Measurements from ENCODE around the gene CALML6.
"Not testable (repeated sequence)": the region's sequence is repeated elsewhere in the genome, so short reads cannot be mapped to it uniquely, and the experiment has no call there.

The CALML6 gene

DNA sequence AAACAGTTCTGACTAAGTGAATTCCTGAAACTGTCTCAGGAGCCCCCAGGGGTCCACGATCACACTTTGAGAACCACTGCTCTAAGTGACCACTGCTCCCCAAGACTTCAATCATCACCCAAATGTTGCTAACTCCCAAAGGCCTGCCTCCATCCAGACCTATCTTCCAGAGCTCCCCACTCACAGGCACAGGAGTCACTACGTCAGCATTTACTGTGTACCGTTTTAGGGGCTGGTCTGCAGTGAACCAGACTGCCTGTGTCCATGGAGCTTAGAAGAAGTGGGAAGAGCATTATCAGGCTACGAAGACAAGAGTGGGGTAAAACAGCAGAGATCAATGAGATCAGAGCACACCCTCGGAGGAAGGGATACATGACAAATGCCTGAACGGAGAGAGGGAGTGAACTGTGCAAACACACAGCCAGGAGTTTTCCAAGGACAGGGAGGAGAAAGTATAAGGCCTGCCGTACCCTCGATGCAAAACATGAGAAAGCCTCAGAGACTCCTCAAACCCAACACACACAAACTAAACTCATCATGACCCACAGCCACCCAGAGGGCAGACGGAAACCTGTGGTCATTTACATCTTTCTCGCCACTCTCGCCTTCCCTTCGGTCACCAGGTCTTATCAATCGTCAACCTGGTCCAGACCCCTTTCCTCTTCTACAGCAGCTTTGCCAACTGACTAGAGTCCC lies 34.3 kb upstream of the CALML6 start:
- TF ChIP-seq, protein P1, sequence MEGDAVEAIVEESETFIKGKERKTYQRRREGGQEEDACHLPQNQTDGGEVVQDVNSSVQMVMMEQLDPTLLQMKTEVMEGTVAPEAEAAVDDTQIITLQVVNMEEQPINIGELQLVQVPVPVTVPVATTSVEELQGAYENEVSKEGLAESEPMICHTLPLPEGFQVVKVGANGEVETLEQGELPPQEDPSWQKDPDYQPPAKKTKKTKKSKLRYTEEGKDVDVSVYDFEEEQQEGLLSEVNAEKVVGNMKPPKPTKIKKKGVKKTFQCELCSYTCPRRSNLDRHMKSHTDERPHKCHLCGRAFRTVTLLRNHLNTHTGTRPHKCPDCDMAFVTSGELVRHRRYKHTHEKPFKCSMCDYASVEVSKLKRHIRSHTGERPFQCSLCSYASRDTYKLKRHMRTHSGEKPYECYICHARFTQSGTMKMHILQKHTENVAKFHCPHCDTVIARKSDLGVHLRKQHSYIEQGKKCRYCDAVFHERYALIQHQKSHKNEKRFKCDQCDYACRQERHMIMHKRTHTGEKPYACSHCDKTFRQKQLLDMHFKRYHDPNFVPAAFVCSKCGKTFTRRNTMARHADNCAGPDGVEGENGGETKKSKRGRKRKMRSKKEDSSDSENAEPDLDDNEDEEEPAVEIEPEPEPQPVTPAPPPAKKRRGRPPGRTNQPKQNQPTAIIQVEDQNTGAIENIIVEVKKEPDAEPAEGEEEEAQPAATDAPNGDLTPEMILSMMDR (IDR thresholded peaks at IDR 0.05; ENCODE audit: insufficient read depth, low read length, poor library complexity, severe bottlenecking): no peak
- H3K36me3 ChIP-seq (ENCODE audit: control insufficient read depth, insufficient read depth, low read length): peaks cover 7% of the 10 kb centered on the region
- H3K4me3 ChIP-seq (replicated peaks; ENCODE audit: low read depth, low read length): no peak overlapping the region
- H3K27me3 ChIP-seq (replicated peaks; ENCODE audit: control insufficient read depth, insufficient read depth, low read length): no peaks in the 10 kb centered on the region
- no peak for DNase-seq (ENCODE audit: extremely low read depth, insufficient read length)

DNA sequence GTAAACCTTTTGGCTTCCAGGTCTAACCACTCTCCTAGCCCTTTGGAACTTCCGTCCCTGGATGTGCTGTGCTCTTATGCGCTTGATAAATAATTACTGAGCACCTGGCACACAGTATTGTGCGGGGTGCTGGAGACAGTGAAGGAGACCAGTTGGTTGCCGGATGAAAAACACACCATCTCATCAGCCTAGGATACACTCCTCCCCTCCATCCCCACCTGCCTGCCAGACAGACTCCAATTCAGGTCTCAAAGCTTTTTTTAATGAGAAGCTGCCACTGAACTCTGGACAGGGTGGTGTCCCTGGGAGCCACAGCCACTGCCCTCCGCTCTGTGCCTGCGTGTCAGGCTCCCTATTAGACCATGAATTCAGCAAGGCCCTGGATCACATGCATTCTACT lies 33.3 kb upstream of the CALML6 start:
- Histone ChIP-seq H3K4me3 (replicated peaks; ENCODE audit: low read depth, low read length) (no peak overlapping the region), H3K27me3 (replicated peaks; ENCODE audit: control insufficient read depth, insufficient read depth, low read length) (no peaks in the 10 kb centered on the region), H3K36me3 (ENCODE audit: control insufficient read depth, insufficient read depth, low read length) (peaks cover 2% of the 10 kb centered on the region; the same call in 1 of the 2 replicates)
- TF ChIP-seq, protein P1 (IDR thresholded peaks at IDR 0.05; ENCODE audit: insufficient read depth, low read length, poor library complexity, severe bottlenecking): no peak
- no peak for DNase-seq (ENCODE audit: extremely low read depth, insufficient read length)

DNA sequence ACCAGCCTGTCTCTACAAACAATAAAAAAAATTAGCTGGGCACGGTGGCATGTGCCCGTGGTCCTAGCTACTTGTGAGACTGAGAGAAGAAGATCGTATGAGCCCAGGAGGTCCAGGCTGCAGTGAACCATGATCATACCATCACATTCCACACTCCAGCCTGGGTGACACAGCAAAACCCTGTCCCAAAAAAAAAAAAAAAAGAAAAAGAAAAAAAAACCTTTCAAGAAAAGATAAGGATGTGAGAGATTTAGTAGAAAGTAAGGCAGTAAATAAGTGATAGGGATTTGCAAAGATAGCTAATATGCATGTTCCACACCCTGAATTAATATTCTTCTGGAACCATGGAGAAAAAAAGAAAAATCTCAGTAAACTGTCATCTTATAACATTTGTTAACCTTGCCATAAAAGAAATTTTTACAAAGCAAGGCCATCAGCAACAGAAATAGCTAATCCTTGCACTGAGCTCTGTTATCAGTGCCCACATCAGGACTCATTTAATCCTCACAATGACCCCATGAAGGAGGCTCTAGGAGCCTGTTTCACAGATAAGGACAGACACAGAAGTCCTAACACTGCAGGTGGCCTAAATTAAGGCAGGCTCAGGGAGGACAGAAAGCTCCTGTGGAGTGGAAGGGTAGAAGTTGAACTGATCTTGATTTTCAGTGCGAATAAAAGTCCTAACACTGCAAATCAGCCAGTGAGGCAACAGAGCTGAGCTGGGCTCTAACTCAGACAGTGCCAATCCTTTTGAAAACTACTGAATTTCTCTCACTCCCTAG lies 31.8 kb upstream of the CALML6 start:
- Histone ChIP-seq H3K36me3 (ENCODE audit: control insufficient read depth, insufficient read depth, low read length) (no peaks in the 10 kb centered on the region; the same call in 1 of the 2 replicates), H3K4me3 (replicated peaks; ENCODE audit: low read depth, low read length) (no peak overlapping the region), H3K27me3 (replicated peaks; ENCODE audit: control insufficient read depth, insufficient read depth, low read length) (no peaks in the 10 kb centered on the region)
- no peak for DNase-seq (ENCODE audit: extremely low read depth, insufficient read length)
- TF ChIP-seq, protein P1 (IDR thresholded peaks at IDR 0.05; ENCODE audit: insufficient read depth, low read length, poor library complexity, severe bottlenecking): no peak

DNA sequence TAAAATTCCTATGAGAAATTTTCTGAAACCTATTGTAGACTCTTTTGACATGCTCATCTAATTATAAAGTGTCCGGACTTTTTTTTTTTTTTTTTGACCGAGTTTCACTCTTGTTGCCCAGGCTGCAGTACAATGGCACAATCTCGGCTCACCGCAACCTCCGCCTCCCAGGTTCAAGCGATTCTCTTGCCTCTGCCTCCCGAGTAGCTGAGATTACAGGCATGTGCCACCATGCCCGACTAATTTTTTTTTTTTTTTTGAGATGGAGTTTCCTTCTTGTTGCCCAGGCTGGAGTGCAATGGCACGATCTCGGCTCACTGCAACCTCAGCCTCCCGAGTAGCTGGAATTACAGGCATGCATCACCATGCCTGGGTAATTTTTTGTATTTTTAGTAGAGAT lies 31.2 kb upstream of the CALML6 start:
- not testable (repeated sequence) for H3K36me3 ChIP-seq (ENCODE audit: control insufficient read depth, insufficient read depth, low read length); DNase-seq (ENCODE audit: extremely low read depth, insufficient read length)

DNA sequence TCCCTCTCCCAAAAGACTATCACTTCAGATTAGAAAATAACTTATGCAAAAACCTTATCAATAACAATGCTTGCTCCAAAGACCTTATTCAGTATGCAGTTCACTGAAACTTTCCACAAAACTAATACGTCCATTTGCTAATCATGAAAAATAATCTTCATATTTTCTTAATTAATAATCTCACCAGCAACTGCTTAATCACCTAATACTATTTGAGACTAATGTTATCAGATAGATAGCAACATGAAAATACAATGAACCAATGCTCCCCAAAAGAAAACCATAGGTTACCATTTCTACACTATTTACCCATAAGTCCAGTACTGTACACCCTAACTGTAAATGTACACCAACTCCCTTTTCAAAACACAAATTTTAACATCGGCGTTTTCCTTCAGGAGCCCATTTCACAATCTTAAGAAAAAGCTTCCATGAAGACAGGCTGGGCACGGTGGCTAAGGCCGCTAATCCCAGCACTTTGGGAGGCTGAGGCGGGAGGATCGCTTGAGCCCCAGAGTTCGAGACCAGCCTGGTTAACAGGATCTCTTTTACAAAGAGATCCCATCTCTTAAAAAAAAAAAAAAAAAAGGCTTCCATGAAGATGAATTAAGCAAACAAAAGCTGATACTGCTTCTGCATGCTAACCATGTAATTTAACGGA lies 25.8 kb upstream of the CALML6 start:
- Histone ChIP-seq H3K4me3 (replicated peaks; ENCODE audit: low read depth, low read length) (peak overlapping the region; percentile 90), H3K27me3 (replicated peaks; ENCODE audit: control insufficient read depth, insufficient read depth, low read length) (no peaks in the 10 kb centered on the region), H3K36me3 (ENCODE audit: control insufficient read depth, insufficient read depth, low read length) (no peaks in the 10 kb centered on the region; the same call in 1 of the 2 replicates)
- TF ChIP-seq, protein P1 (IDR thresholded peaks at IDR 0.05; ENCODE audit: insufficient read depth, low read length, poor library complexity, severe bottlenecking): no peak
- no peak for DNase-seq (ENCODE audit: extremely low read depth, insufficient read length)

More for the DNA sequence above, 31.2 kb upstream of the CALML6 start:
- not testable (repeated sequence) for H3K27me3 ChIP-seq (replicated peaks; ENCODE audit: control insufficient read depth, insufficient read depth, low read length); H3K4me3 ChIP-seq (replicated peaks; ENCODE audit: low read depth, low read length)
